Gastroesophageal sphincter (tissue), 3 donors: Measurements from ENCODE around the gene NXPH4.

Experiments
- POLR2A ChIP-seq, 2 donors: fragments of 450-650 bp; IDR thresholded peaks; one replicate each; pipeline ENCODE4 v1.6.1; 2017; ENCODE audit warnings: antibody characterized with exemption in 2 of 2, mild to moderate bottlenecking in 2 of 2, moderate library complexity in 1 of 2
- TF ChIP-seq, protein P1 (sequence below), 4 experiments: fragments of 200-600 bp in 2 of 4; fragments of 450-650 bp in 2 of 4; sonication (generic) in 1 of 4; IDR thresholded peaks; one replicate each; pipeline ENCODE4 v1.5.1; 2017 to 2019; ENCODE audit warnings: antibody characterized with exemption in 4 of 4, mild to moderate bottlenecking in 2 of 4, moderate library complexity in 2 of 4

DNA sequence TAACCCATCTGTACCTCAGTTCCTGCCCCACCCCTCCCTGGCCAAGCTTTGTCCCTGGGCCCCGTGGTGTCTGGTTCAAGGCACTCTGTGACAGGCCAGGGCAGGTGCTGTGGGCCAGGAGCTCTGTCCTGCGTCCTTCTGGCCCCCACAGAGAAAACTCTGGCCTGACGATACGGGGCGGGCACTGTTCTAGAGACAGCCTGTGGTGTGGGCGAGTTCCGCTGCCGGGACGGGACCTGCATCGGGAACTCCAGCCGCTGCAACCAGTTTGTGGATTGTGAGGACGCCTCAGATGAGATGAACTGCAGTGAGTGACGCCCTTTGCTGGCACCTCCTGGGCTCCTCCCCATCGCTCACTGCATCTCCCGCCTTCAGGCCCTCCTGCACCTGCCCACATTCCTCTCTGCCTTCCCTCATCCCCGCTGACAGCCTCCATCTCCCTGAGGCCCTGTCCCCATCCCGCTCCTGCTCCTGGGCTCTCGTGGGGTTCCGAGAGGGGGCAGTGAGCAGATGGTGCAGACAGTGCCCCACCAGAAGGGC is 22.8 kb upstream of the NXPH4 start:
- TF ChIP-seq, protein P1, sequence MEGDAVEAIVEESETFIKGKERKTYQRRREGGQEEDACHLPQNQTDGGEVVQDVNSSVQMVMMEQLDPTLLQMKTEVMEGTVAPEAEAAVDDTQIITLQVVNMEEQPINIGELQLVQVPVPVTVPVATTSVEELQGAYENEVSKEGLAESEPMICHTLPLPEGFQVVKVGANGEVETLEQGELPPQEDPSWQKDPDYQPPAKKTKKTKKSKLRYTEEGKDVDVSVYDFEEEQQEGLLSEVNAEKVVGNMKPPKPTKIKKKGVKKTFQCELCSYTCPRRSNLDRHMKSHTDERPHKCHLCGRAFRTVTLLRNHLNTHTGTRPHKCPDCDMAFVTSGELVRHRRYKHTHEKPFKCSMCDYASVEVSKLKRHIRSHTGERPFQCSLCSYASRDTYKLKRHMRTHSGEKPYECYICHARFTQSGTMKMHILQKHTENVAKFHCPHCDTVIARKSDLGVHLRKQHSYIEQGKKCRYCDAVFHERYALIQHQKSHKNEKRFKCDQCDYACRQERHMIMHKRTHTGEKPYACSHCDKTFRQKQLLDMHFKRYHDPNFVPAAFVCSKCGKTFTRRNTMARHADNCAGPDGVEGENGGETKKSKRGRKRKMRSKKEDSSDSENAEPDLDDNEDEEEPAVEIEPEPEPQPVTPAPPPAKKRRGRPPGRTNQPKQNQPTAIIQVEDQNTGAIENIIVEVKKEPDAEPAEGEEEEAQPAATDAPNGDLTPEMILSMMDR (IDR thresholded peaks at IDR 0.05) = no peak
- TF ChIP-seq POLR2A (IDR thresholded peaks at IDR 0.05) = no peak
